Ishikawa (cell line): ENCODE measurements around the gene SLC15A1.

Experiments
- CEBPB ChIP-seq: IDR thresholded peaks from 2 replicates; pipeline ENCODE4 v1.6.1; 2012
- CREB1 ChIP-seq: IDR thresholded peaks from 2 replicates; pipeline ENCODE4 v1.6.1; 2012; ENCODE audit warnings: low read depth
- EGR1 ChIP-seq: IDR thresholded peaks from 2 replicates; pipeline ENCODE4 v1.6.1; 2012
- EP300 ChIP-seq: IDR thresholded peaks from 2 replicates; pipeline ENCODE4 v1.6.1; 2012; ENCODE audit warnings: borderline replicate concordance
- FOXM1 ChIP-seq: IDR thresholded peaks from 2 replicates; pipeline ENCODE4 v1.6.1; 2012; ENCODE audit warnings: low read depth, borderline replicate concordance
- MAX ChIP-seq: IDR thresholded peaks from 2 replicates; pipeline ENCODE4 v1.6.1; 2012
- NFIC ChIP-seq: IDR thresholded peaks from 2 replicates; pipeline ENCODE4 v1.6.1; 2012
- RAD21 ChIP-seq: IDR thresholded peaks from 2 replicates; pipeline ENCODE4 v1.6.1; 2012; ENCODE audit warnings: low read depth
- REST ChIP-seq: IDR thresholded peaks from 2 replicates; pipeline ENCODE4 v1.6.1; 2012; ENCODE audit warnings: low read depth, mild to moderate bottlenecking
- TAF1 ChIP-seq: IDR thresholded peaks from 2 replicates; pipeline ENCODE4 v1.6.1; 2012; ENCODE audit warnings: low read depth, mild to moderate bottlenecking
- TCF12 ChIP-seq: IDR thresholded peaks from 2 replicates; pipeline ENCODE4 v1.6.1; 2012; ENCODE audit warnings: low read depth
- TEAD4 ChIP-seq: IDR thresholded peaks from 2 replicates; pipeline ENCODE4 v1.6.1; 2012
- USF1 ChIP-seq: IDR thresholded peaks from 2 replicates; pipeline ENCODE4 v1.6.1; 2012
- YY1 ChIP-seq: IDR thresholded peaks from 2 replicates; pipeline ENCODE4 v1.6.1; 2012; ENCODE audit warnings: low read depth
- ZBTB7A ChIP-seq: IDR thresholded peaks from 2 replicates; pipeline ENCODE4 v1.6.1; 2012; ENCODE audit warnings: low read depth

SLC15A1 gene

GRCh38 chr13:98797456-98797855, 45.0 kb upstream of the SLC15A1 start:
- TF ChIP-seq MAX (no peak), FOXM1 (no peak), CREB1 (no peak), TAF1 (no peak), YY1 (no peak), ZBTB7A (no peak), EP300 (no peak), TCF12 (no peak), REST (no peak), TEAD4 (no peak), EGR1 (no peak), CEBPB (no peak), NFIC (no peak), RAD21 (no peak), USF1 (no peak)

DNA sequence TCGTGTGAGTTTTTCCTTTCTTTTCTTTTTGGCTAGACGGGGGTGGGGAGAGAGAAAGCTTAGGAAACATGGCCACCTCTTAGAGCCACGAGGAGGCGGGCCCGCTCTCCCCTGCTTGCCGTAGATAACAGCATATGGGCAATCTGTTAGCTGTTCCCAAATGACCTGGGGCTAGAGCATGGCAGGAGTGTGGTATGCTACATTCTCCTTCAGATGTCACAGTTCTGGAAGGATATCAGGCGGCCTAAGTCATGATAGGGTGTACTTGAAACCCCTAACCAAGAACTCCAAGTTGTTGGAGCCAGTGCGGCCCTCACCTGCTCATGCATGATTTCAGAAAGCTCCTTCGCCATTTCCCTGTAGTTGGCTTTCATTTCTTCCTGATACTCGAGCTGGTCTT, 44.3 kb upstream of the SLC15A1 start:
- no peak for TF ChIP-seq EGR1
- TF ChIP-seq MAX: no peak
- no peak for TF ChIP-seq CREB1
- no peak for TF ChIP-seq NFIC
- no peak for TF ChIP-seq TEAD4
- no peak for TF ChIP-seq ZBTB7A
- TF ChIP-seq EP300: no peak
- TF ChIP-seq REST: no peak
- TF ChIP-seq CEBPB: no peak
- TF ChIP-seq YY1: no peak
- TF ChIP-seq USF1: no peak
- no peak for TF ChIP-seq RAD21
- TF ChIP-seq TCF12: no peak
- no peak for TF ChIP-seq TAF1
- no peak for TF ChIP-seq FOXM1

DNA sequence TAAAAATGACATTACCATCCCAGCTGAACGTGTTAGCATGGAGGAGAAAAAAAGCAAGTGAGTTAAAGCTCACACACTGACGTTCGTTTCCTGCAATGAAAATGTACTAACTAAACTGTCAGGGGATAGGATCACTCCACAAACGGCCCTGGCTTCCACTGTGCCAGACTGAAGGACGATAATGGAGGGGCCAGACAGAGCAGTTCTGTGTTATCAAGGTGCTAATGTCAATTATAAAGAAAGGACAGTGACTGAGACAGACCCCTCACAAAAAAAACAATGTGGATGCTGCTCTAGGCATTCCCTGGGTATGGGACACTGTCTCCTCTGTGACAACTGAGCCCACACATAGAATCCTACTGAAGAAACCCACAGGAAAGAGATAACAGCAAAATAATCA, 43.7 kb upstream of the SLC15A1 start:
- no peak for TF ChIP-seq TEAD4
- no peak for TF ChIP-seq REST
- no peak for TF ChIP-seq EGR1
- no peak for TF ChIP-seq USF1
- TF ChIP-seq NFIC: no peak
- no peak for TF ChIP-seq RAD21
- TF ChIP-seq CREB1: no peak
- no peak for TF ChIP-seq CEBPB
- TF ChIP-seq EP300: no peak

DNA sequence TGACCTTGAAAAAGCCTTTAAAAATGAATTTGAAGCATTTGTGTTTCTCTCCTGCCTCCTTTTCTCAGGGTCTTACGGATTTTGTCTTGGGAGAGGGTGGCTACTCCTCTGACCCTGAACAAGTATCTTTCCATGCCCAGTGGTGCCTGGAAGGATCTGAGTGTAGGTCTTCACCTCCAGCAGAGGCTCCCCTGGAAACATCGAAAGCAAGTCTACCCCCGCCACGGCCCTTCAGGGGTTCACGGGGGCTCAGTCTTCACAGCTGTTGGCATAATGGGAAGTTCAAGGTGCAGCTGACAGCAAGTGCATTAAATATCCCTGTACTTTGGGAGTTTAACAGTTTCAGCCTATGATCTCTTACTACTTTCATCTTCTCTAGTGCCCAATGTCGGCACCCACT, 42.7 kb upstream of the SLC15A1 start:
- no peak for TF ChIP-seq USF1
- TF ChIP-seq EGR1: no peak
- TF ChIP-seq YY1: no peak
- no peak for TF ChIP-seq EP300
- no peak for TF ChIP-seq REST
- no peak for TF ChIP-seq RAD21
- no peak for TF ChIP-seq MAX
- no peak for TF ChIP-seq CREB1
- TF ChIP-seq ZBTB7A: no peak
- no peak for TF ChIP-seq TAF1
- no peak for TF ChIP-seq NFIC
- no peak for TF ChIP-seq FOXM1
- TF ChIP-seq CEBPB: no peak
